NCI-H2171 treated with DMSO at 0.1 percent for 48 hours (cell line): ENCODE results near the gene KLHL24.
"Not testable (repeated sequence)": the region's sequence is repeated elsewhere in the genome, so short reads cannot be mapped to it uniquely, and the experiment has no call there.

ENCODE experiments used
- DNase-seq: peaks from one replicate; lab custom pipeline; 2025; lab: John Stamatoyannopoulos, UW

KLHL24 gene

DNA sequence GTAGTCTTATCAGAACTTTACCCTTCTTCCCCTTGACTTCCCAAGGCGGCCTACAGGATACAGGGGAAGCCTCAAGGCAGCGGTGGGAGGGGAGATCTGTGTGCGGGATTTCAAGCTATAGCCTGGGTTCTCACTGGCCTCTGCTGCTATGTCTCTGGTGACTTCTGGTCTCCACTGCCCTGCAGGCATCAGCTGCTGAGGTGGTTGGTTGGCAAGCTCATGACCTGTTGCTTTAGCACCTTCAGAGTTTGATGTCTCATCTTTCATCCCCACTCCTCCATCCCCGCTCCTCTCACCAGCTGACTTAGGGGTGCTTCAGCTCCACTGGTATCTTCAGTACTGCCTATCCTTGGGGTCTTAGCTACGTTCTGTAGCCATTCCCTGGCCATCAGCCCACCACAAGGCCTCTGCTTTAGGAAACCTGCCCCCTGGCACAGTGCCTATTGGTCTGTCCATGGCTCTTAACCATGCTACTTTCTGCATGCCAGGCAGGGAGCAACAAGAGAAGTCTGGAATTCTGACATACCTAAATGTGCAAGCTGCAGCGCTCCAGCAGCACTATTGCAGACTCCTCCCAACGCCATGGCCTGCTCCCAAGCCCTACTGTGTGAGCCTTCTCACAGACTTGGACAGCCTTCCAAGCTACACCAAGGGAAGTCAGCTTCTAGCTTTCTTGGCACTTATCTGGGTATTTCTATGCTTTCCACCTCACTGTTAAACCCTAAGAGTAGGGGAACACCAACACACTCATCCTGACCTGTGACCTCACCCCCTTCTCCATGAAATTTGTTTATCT lies 60.3 kb downstream of the KLHL24 start:
- no peak for DNase-seq

DNA sequence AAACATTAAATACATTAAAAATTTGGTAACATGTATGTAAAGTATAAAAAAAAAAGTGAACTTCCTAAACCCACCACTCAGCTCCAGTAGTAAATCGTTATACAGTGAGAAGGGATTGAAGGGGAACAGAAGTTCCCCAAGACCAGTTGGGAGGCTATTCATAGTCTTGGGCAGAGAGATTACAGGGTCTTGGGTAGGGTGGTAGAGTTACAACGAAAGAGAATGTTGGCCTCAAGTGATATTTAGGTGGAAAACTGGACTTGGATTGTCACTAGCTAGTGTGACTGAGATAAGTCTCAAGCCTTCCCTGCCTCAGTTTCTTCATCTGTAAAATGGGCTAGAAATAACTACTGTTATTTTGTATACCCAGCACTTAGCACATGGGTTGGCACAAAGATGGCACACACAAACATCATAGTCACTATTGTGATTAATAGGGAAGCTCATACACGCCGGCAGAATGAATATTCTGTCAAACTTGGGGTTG lies 61.7 kb downstream of the KLHL24 start:
- DNase-seq: no peak

DNA sequence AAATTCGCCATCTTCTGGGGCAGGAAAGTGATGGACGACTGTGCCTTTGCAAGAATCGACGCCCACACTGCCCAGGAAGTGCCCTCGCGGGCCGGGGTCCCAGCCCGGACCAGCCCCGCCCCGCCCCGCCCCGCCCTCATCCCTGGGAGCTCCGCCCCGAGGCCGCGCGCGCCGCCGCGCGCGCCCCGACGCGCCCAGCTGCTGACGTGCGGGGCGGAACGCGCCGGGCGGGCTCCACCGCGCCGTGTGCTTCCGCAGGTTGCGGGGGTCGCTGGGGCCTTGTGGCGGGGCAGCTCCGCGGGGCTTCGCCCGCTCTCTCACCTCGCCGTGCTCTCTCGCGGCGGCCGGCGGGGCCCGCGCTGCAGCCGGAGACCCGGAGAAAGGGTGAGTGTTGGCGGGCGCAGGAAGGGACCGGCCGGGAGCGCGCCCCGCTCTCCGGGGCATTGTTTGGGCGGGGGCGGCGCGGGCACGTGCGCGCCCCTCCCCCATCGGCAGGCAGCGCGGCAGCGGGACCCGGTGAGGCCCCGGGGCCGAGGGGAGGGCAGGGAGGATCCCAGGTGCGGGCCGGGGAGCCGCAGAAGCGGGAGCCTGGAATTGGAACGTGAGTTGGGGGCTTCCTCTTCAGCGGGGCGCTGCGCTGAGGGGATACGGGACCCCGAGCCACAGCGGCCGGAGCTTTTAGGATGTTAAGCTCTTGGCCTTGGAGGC lies 62.3 kb downstream of the KLHL24 start, which contains the start of gene YEATS2:
YEATS2 (plus strand) TSS at position 188 of the 708 bp plus-strand sequence. CDS start 17,366 bp downstream, outside the sequence.
- DNase-seq: peak; percentile 76

DNA sequence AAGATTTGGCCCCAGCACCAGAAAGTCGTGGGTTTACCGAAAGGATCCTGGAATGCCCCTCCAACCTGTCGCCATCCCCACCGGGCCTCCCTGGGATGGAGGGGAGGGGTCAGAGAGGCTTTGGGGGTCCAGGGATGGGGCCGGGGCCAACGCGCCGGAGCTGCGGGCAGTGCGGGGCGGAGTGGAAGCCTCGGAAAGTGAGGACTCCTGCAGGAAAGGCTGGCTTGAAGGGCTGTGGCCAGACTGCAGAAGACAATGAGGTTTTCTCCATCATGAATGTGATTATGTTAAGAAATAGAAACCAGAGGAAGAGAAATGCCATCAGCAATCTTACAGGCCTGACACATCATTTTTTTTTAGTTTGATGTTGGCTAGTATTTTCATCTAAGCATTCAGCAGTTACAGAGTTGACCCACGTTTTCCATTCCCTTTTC lies 62.9 kb downstream of the KLHL24 start:
- DNase-seq: peak; percentile 44

DNA sequence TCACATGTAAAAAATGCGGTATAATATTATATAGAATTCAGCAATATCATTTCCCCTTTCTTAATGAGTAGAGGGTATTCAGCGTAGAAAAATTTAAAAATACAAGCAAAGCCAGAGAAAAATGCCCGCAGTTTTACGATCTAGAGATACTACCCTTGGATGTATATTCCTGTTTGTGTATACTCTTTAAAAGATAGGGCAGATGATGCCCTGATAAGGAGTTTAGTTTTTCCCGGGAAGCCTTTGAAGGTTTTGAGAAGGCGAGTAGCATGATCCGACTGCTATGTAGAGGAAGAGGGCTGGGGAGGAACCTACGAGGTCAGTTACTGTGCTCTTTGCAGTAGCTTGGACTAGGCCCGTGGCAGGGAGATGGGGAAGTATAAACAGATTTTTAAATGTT lies 63.3 kb downstream of the KLHL24 start:
- peak; percentile 40 for DNase-seq

DNA sequence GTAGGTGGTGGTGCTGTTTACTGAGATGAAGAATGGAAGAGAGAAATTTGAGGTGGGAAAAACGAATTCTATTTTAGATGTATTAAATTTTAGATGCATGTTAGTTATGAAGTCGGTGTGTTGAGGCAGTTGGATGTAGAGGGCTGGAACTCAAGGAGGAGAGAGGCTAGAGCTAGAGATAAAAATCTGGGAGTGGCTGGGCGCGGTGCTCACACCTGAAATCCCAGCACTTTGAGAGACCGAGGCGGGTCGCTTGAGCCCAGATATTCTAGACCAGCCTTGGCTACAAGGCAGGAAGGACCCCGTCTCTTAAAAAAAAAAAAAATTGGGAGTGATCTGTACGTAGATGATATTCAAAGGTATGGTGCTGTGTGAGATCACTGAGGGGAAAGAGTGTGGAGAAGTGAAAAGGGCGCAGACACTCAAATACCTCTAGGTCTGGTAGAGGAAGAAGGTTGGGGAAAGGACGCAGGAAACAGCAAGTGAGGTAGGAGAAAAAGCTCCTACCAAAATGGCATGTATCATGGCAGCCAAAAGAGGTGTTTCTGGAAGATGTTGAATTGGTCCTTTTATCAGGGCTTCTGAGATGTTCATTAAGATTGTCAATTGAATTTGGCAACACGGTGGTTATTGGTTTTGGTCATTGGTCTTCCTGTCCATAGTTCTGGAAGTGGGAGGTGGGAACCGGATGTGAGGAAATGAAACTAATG lies 64.0 kb downstream of the KLHL24 start:
- DNase-seq: no peak

DNA sequence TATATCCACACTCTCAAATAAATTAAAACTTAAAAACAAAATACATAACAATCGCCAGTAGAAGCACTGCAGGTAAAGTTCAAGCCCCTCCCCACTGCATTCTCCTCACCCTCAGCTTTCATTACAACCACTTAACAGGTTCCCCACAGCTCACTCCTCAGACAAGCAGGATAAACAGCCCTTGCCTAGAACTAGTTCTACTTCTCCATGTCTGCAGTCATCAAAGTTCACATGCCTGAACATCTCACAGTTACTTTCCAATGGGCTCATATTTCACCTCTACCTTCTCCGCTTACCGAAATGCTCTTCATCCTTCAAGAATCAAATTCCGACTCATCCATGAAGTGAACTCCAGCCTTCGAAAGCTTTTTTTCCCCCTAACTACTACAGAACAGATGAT lies 66.3 kb downstream of the KLHL24 start:
- DNase-seq: peak; percentile 78

DNA sequence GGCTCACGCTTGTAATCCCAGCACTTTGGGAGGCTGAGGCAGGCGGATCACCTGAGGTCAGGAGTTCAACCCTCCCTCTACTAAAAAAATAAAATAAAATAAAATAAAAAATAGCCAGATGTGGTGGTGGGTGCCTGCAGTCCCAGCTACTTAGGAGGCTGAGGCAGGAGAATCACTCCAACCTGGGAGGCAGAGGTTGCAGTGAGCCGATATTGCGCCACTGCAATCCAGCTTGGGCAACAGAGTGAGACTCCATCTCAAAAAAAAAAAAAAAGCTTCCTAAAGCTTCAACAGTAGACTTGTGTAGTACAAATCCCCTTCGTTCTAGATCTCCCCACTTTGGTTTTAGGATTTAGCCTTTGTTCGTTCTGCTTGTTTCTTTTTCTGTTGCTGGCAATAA lies 68.5 kb downstream of the KLHL24 start:
- not testable (repeated sequence) for DNase-seq

DNA sequence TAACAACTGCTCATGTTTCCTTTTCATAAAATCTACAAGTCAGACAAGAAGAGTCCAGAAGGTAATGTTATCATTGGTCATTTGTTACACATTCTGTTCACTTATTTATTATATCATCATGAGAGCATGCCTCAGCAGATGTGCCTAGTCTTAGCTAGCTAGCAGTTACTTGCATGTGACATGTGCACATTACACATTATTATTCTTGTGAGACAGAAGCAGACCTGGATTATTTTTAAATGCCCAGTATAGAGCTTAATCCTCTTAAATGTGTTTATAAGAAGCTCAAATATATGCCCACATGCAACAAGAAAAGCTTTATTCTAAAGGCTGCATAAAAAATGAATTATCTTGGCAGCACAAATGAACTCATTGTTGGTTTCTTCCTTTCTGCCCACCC lies 74.8 kb downstream of the KLHL24 start:
- DNase-seq: no peak

DNA sequence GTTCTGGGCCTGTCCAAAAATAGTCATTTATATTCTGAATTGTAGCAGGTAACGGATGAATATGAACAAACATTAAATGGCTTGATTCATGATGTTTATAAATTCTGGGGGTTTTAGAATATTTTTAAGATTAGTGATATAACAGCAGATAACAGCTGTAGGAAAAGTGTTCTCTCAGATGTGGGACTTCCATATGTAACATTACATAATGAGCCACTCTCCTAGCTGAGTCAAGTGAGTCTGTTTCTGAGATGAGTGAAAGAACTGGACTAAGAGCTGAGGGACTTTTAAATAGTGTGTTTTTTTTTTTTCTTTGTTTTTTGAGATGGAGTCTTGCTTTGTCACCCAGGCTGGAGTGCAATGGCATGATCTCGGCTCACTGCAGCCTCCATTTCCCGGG lies 76.1 kb downstream of the KLHL24 start:
- no peak for DNase-seq

DNA sequence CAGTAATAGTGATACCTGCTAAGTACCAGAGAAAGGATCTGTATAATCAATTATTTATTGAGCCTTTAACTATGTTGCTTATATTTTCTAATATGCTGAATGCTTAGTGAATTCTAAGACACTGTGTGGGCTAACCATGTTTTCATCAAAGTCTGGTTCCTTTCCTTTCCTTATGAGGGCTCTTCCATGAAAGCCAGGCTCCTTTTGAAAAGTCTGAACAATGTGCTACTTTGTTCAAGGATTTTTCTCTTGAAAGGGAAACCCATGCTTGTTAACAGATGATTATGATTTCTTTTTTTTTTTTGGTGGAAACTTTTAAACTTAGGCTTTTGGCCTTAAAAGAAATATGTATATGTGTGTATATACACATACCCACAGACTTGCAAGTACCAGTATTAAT lies 79.2 kb downstream of the KLHL24 start:
- DNase-seq: no peak

DNA sequence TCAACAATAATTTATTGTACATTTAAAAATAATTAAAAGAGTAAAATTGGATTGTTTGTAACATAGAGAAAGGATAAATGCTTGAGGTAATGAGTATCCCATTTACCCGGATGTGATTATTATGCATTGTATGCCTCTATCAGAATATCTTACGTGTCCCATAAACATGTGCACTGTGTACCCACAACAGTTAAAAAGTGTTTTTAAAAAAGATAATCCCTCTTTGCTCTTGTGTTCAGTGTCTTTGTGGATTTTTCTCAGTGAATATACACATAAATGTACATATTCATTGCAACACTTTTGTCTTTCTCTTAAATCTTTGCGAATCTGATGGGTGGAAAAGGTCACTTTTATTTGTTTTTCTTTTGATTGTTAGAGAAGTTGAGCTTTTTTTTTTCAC lies 82.6 kb downstream of the KLHL24 start:
- no peak for DNase-seq

DNA sequence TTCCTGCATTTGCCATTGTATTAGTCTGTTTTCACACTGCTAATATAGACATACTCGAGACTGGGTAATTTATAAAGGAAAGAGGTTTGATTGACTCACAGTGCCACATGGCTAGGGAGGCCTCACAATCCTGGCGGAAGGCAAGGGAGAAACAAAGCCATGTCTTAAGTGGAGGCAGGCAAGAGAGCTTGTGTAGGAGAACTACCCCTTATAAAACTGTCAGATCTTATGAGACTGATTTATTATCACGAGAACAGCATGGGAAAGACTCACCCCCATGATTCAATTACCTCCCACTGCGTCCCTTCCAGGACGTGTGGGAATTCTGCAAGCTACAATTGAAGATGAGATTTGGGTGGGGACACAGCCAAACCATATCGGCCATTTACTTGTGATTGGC lies 90.0 kb downstream of the KLHL24 start:
- DNase-seq: no peak

DNA sequence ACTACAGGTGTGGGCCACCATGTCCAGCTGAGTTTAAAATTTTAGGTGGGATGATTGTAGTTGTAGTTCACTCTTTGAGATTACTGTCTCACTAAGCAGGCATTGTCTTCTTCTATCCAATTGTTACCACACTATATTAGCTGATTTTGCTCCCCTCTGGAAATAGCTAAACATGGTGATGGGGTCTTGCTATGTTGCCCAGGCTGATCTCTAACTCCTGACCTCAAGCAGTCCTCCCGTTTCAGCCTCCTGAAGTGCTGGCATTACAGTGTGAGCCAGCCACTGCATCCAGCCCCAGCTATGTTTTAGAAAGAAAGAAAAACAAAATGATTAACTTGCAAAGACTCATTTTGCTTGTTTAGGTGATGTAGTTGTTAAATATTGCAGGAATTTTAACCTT lies 92.8 kb downstream of the KLHL24 start:
- no peak for DNase-seq

DNA sequence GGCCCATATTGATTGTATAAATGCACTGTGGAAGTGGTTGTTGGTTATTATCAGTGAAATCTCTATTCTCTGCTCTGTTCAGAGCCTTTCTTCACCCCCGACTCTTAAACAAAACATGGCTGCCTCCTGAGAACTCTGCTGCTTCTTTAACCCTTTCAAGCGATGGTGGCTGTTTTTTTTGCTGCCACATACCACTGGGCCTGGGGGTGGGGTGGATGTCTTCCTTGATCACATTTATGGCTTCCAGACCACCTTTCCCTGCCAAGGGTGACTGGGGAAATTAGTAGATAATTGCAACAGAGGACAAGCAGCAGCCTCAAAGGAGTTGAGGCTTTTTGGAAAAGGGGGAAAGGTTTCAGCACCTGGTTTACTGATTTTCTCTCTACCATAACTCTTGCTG lies 94.9 kb downstream of the KLHL24 start:
- no peak for DNase-seq

DNA sequence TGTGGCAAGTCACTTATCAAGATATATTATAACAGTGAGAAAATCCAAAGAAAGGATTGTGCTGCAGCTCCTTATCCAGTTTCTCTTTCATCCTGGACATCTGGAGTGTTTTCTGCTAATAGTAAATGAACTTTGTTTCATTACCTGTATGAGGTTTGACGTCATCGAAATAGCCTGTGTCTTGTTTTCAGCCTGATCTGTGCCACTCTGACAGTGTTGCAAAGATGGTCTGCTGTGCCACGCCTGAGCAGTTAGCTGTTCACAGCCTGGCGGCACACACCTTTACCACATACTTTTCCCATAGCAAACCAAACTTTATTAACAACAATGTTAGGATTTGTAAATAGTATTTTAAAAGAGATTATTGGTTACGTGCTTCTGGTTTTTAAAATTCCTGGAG lies 96.2 kb downstream of the KLHL24 start:
- no peak for DNase-seq

DNA sequence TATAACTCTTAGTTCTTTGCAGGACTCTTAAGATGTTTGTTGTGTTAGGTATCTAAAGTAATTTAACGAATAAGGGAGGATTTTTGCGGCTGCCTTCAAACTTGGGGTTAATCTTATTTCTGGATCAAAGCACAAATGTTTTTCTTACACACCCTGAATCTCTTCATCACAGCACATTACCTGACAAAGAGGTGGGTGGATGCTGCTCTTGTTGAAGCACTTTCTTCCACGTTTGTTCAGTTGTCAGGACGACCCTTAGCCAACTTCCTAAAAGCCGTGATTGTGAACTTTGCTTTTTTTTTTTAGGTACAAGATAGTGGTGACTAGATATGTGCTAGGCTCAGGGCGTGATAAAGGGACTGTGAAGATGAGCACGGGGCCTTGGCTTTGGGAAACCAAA lies 98.1 kb downstream of the KLHL24 start:
- DNase-seq: no peak
